Measurements from ENCODE around the gene ANGPT4. TPM values are rescaled to one million over a fixed set of nuclear protein-coding genes. Genes with fewer than 3 reads are reported as not detected.

The ANGPT4 gene, protein sequence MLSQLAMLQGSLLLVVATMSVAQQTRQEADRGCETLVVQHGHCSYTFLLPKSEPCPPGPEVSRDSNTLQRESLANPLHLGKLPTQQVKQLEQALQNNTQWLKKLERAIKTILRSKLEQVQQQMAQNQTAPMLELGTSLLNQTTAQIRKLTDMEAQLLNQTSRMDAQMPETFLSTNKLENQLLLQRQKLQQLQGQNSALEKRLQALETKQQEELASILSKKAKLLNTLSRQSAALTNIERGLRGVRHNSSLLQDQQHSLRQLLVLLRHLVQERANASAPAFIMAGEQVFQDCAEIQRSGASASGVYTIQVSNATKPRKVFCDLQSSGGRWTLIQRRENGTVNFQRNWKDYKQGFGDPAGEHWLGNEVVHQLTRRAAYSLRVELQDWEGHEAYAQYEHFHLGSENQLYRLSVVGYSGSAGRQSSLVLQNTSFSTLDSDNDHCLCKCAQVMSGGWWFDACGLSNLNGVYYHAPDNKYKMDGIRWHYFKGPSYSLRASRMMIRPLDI
- 0.06 and 0.07 TPM in 2 replicates for total RNA-seq (2021; fragmentation: NEBNext Ultra II Directional; extraction: Animal tissue kit (Norgen Biotek cat#: 25700))
- polyA plus RNA-seq (2011; rRNA removed) = 0.25 and 0.33 TPM in 2 replicates
- polyA plus RNA-seq (2011; cell fraction: cytosol; rRNA removed) = 0.26 TPM
- polyA plus RNA-seq (2011; cell fraction: nucleus; rRNA removed) = 0.31 TPM
- polyA plus RNA-seq (2012, experiment 1 of 2) = 0.04 to 0.24 TPM (median 0.14 TPM) in 4 replicates
- 0.05 TPM for polyA plus RNA-seq (2012, experiment 2 of 2)
- polyA plus RNA-seq (2013, experiment 1 of 2) = 0.41 TPM
- polyA plus RNA-seq (2013, experiment 2 of 2) = 0.37 TPM
- 0.25 and 0.49 TPM in 2 replicates for polyA minus RNA-seq (2011; rRNA and poly(A)+ RNA removed)
- not detected for polyA minus RNA-seq (2011; cell fraction: cytosol; rRNA and poly(A)+ RNA removed)
- 0.20 TPM for polyA minus RNA-seq (2011; cell fraction: nucleus; rRNA and poly(A)+ RNA removed)
- long read RNA-seq, experiment 1 = 0 reads
- long read RNA-seq, experiment 2 = 0 reads

DNA sequence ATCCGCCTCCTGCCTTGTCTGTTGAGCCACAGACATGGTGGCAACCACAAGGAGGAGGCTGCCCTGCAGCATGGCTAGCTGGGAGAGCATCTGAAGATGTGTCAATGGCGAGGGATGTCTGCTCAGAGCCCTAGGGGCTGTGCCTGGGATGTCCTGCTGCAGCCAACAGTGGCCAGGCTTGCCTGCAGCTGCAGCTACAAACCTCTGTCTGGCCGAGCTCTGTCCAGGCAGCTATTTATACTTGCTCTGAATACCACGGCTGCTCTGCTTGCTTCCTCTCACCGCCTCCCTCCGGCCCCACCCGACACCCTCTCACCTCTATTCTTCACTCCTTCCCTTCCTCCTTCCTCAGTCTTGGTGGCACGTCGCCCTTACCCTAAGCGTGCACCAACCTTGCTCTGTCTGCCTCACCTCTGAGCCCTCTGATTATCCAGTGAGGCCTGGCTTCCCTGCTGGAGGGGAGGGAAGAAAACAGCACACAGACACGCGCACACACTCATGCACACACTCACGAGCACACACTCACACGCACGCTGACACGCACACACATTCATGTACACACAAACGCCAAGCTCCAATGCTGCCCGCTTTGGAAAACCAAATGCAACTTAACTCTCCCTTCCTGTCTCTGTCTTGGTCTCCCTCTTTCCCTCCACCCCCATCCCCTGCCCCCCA lies at the start of gene ANGPT4:
ANGPT4 (minus strand) TSS at position 210 of the 675 bp plus-strand sequence; CDS start at position 90, 120 bp downstream.
- Histone ChIP-seq H4K20me1 (replicated peaks in 1 of 2; ENCODE audit: control insufficient read depth in 1 of 2, insufficient read depth in 2 of 2, low read length in 2 of 2) (no peaks in the 10 kb centered on the region), H3K79me2 (ENCODE audit: control insufficient read depth in 1 of 2, insufficient read depth in 2 of 2, low read length in 2 of 2) (no peaks in the 10 kb centered on the region), H3K23me2 (ENCODE audit: low read depth, low read length) (no peaks in the 10 kb centered on the region; the same call in 1 of the 2 replicates), H3K27me3 (replicated peaks in 1 of 4; ENCODE audit: control insufficient read depth in 3 of 4, extremely low read depth in 1 of 4, insufficient read depth in 3 of 4, low read length in 3 of 4) (peaks cover 0 to 3% (median 0%) of the 10 kb centered on the region in 4 experiments; a peak in 1 of 7 replicates), H2AFZ (ENCODE audit: low read length) (peak within 1 kb of the TSS; percentile 49), H2BK12ac (ENCODE audit: low read depth, low read length) (peak within 1 kb of the TSS; percentile 95; the same call in 1 of the 2 replicates), H3K27ac (ENCODE audit: low read depth, low read length) (no peak within 1 kb of the TSS), H3K4me3 (ENCODE audit: extremely low read depth in 1 of 4, insufficient read depth in 2 of 4, low read depth in 3 of 4, low read length in 4 of 4) (no peak within 1 kb of the TSS), H3K9ac (replicated peaks in 1 of 4; ENCODE audit: extremely low read depth in 1 of 4, low read depth in 3 of 4, low read length in 3 of 4) (no peak within 1 kb of the TSS; a peak in 1 of 7 replicates), H3K56ac (replicated peaks; ENCODE audit: insufficient read length, low read depth, low read length) (no peak within 1 kb of the TSS), H3K79me1 (ENCODE audit: low read depth, low read length) (no peaks in the 10 kb centered on the region), H3K4ac (replicated peaks; ENCODE audit: insufficient read length, low read depth, low read length) (peak within 1 kb of the TSS; percentile 25), H3K4me2 (ENCODE audit: insufficient read depth in 1 of 2, low read depth in 2 of 2, low read length in 2 of 2) (peak within 1 kb of the TSS; percentile 57 to 58), H4K91ac (replicated peaks; ENCODE audit: insufficient read length, low read length) (peak within 1 kb of the TSS; percentile 50), H2BK5ac (ENCODE audit: low read depth, low read length) (peak within 1 kb of the TSS; percentile 48; the same call in 1 of the 2 replicates), H2BK20ac (ENCODE audit: low read length) (peak within 1 kb of the TSS; percentile 88; the same call in 1 of the 2 replicates), H2BK15ac (ENCODE audit: low read length) (no peak within 1 kb of the TSS), H2AK5ac (ENCODE audit: low read depth, low read length) (peak within 1 kb of the TSS; percentile 60; the same call in 1 of the 2 replicates), H3K4me1 (replicated peaks in 1 of 4; ENCODE audit: control insufficient read depth in 3 of 4, insufficient read depth in 4 of 4, low read length in 3 of 4) (peaks cover 0 to 16% (median 5%) of the 10 kb centered on the region in 4 experiments; a peak in 4 of 7 replicates), H4K5ac (ENCODE audit: insufficient read length, low read depth, low read length) (no peak within 1 kb of the TSS), H3K23ac (ENCODE audit: insufficient read length) (no peak within 1 kb of the TSS), H3K36me3 (ENCODE audit: control insufficient read depth in 2 of 4, insufficient read depth in 4 of 4, low read length in 3 of 4) (no peaks in the 10 kb centered on the region), H2BK120ac (replicated peaks; ENCODE audit: low read depth, low read length) (no peak within 1 kb of the TSS), H3K14ac (ENCODE audit: insufficient read length) (no peak within 1 kb of the TSS), H3K9me3 (ENCODE audit: insufficient read depth in 2 of 2, low read depth in 1 of 2, low read length in 1 of 2) (no peaks in the 10 kb centered on the region), H3K18ac (ENCODE audit: extremely low read depth, low read length) (peak within 1 kb of the TSS; percentile 85), H4K8ac (ENCODE audit: extremely low read depth, insufficient read depth, low read length) (no peak within 1 kb of the TSS; the same call in 1 of the 2 replicates)
- ChIA-PET POLR2A (ENCODE audit: partially characterized antibody) (interaction anchor here (1.0 kb wide), 1 partner anchor 11 kb away, joined by 3 read pairs; no protein-coding TSS in a partner anchor), CTCF (ENCODE audit: partially characterized antibody) (interaction anchor here (0.5 to 2.0 kb wide), 14 partner anchors 10 to 1755 kb away, joined by 3 to 6 read pairs (median 4); no protein-coding TSS in a partner anchor)
- DNase-seq (ENCODE audit: low read depth in 1 of 2, low spot score in 2 of 2) (no peak), FAIRE-seq (no peak)
- 81% methylated on average over 14 of the region's 18 CpGs; no CpG with 5 or more reads in 1 of the 2 experiments for WGBS, 2 experiments (ENCODE audit: extremely low coverage in 1 of 2, insufficient coverage in 1 of 2, insufficient read length in 1 of 2, insufficient replicate concordance in 2 of 2, low coverage in 1 of 2, low lambda C conversion rate in 2 of 2, missing lambda C conversion rate in 1 of 2)
- TF ChIP-seq SIRT6 (IDR thresholded peaks at IDR 0.05; ENCODE audit: low read length) (no peak), E2F6 (IDR thresholded peaks at IDR 0.05) (no peak), JUND (IDR thresholded peaks at IDR 0.05; ENCODE audit: low read length) (no peak), CTBP2 (IDR thresholded peaks at IDR 0.05; ENCODE audit: borderline replicate concordance, insufficient read depth, insufficient read length, low read length) (no peak)
- TF ChIP-seq, protein P1, sequence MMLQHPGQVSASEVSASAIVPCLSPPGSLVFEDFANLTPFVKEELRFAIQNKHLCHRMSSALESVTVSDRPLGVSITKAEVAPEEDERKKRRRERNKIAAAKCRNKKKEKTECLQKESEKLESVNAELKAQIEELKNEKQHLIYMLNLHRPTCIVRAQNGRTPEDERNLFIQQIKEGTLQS (IDR thresholded peaks at IDR 0.05; ENCODE audit: insufficient read depth, low read depth, low read length) = no peak
